SU-DHL-6 (cell line): Measurements from ENCODE around the gene PRND.

Experiments used
- H2AFZ ChIP-seq: fragments of 200-600 bp; sonication (generic); 2 replicates; pipeline ENCODE4 v1.6.1; 2014; ENCODE audit warnings: low read depth, mild to moderate bottlenecking, moderate library complexity, mixed read lengths, antibody characterized with exemption, low read length; ENCODE audit not compliant: severe bottlenecking
- H3F3A ChIP-seq: fragments of 200-600 bp; shearing (Covaris generic); 2 replicates; pipeline ENCODE4 v1.6.0; 2016; ENCODE audit warnings: antibody characterized with exemption, mild to moderate bottlenecking; ENCODE audit not compliant: insufficient read depth
- H3K27ac ChIP-seq: fragments of 200-600 bp; sonication (generic); 2 replicates; pipeline ENCODE4 v1.5.1; 2016; ENCODE audit warnings: low read depth, mild to moderate bottlenecking, low read length, moderate library complexity, mixed read lengths
- H3K27me3 ChIP-seq: fragments of 200-600 bp; sonication (generic), shearing (Covaris generic); 2 replicates; pipeline ENCODE4 v1.6.0; 2014; ENCODE audit warnings: mild to moderate bottlenecking, low read length
- H3K36me3 ChIP-seq: fragments of 200-600 bp; sonication (generic); 2 replicates; pipeline ENCODE4 v1.6.1; 2014; ENCODE audit warnings: mild to moderate bottlenecking, low read length, mixed read lengths
- H3K4me2 ChIP-seq: fragments of 300-600, 200-600 bp; shearing (Covaris generic), sonication (generic); 2 replicates; pipeline ENCODE4 v1.6.0; 2014; ENCODE audit warnings: low read length, low read depth, mild to moderate bottlenecking; ENCODE audit not compliant: poor library complexity, severe bottlenecking
- H3K4me3 ChIP-seq: fragments of 200-600 bp; sonication (generic); 2 replicates; pipeline ENCODE4 v1.5.1; 2014; ENCODE audit warnings: antibody characterized with exemption, low read length, mild to moderate bottlenecking, mixed read lengths; ENCODE audit not compliant: insufficient read depth, poor library complexity, severe bottlenecking
- H3K79me2 ChIP-seq: fragments of 200-600 bp; sonication (generic); 2 replicates; pipeline ENCODE4 v1.6.1; 2014; ENCODE audit warnings: mild to moderate bottlenecking, low read length, moderate library complexity; ENCODE audit not compliant: insufficient read depth
- H3K9ac ChIP-seq: fragments of 200-600 bp; sonication (generic); 2 replicates; pipeline ENCODE4 v1.7.0; 2014; ENCODE audit warnings: mild to moderate bottlenecking, low read length
- H3K9me2 ChIP-seq: fragments of 200-600 bp; sonication (generic); replicated peaks from 2 replicates; pipeline ENCODE4 v1.6.1; 2014; ENCODE audit warnings: low read length; ENCODE audit not compliant: insufficient read depth
- H3K9me3 ChIP-seq: fragments of 200-600 bp; sonication (generic); 2 replicates; pipeline ENCODE4 v1.6.1; 2014; ENCODE audit warnings: low read length, mixed read lengths; ENCODE audit not compliant: insufficient read depth
- H4K20me1 ChIP-seq: fragments of 200-600 bp; sonication (generic); 2 replicates; pipeline ENCODE4 v1.6.1; 2014; ENCODE audit warnings: low read depth, mild to moderate bottlenecking, antibody characterized with exemption, low read length, moderate library complexity, mixed read lengths
- CTCF ChIP-seq: fragments of 200-600 bp; sonication (generic); IDR thresholded peaks from one replicate; pipeline ENCODE4 v1.5.1; 2017; ENCODE audit warnings: antibody characterized with exemption, mild to moderate bottlenecking, low read length, moderate library complexity; ENCODE audit not compliant: insufficient read depth, poor library complexity, severe bottlenecking
- EZH2phosphoT487 ChIP-seq: fragments of 200-600 bp; sonication (generic), shearing (Covaris generic); conservative IDR thresholded peaks from 2 replicates; pipeline ENCODE4 v1.6.1; 2018; ENCODE audit warnings: mild to moderate bottlenecking, antibody characterized with exemption, low read length, moderate library complexity, mixed read lengths

PRND gene

GRCh38 chr20:4766631-4767030, 44.9 kb downstream of the PRND start:
- Histone ChIP-seq H3K9me3 (peaks cover 2% of the 10 kb centered on the region; the same call in 1 of the 2 replicates), H3F3A (no peaks in the 10 kb centered on the region), H3K79me2 (no peaks in the 10 kb centered on the region), H3K36me3 (no peaks in the 10 kb centered on the region), H3K9ac (no peak overlapping the region), H4K20me1 (no peaks in the 10 kb centered on the region), H3K27ac (no peak overlapping the region), H3K4me2 (no peak overlapping the region), H2AFZ (no peak overlapping the region), H3K9me2 (no peaks in the 10 kb centered on the region), H3K4me3 (no peak overlapping the region), H3K27me3 (no peaks in the 10 kb centered on the region)
- TF ChIP-seq EZH2phosphoT487 (no peak), CTCF (no peak)

- Histone ChIP-seq H3K9ac (no peak overlapping the region), H3K9me2 (no peaks in the 10 kb centered on the region), H3K27me3 (no peaks in the 10 kb centered on the region), H4K20me1 (no peaks in the 10 kb centered on the region), H2AFZ (no peak overlapping the region), H3F3A (no peaks in the 10 kb centered on the region), H3K4me2 (no peak overlapping the region), H3K9me3 (peaks cover 7% of the 10 kb centered on the region; the same call in 1 of the 2 replicates), H3K4me3 (no peak overlapping the region), H3K36me3 (no peaks in the 10 kb centered on the region), H3K27ac (no peak overlapping the region), H3K79me2 (no peaks in the 10 kb centered on the region)
- TF ChIP-seq CTCF (no peak), EZH2phosphoT487 (no peak)
These were observed 45.4 kb downstream of the PRND start for GRCh38 chr20:4767084-4767483.

- Histone ChIP-seq H3K79me2 (no peaks in the 10 kb centered on the region), H3K27me3 (no peaks in the 10 kb centered on the region), H3K36me3 (no peaks in the 10 kb centered on the region), H2AFZ (no peak overlapping the region), H4K20me1 (no peaks in the 10 kb centered on the region), H3K9me3 (peaks cover 21% of the 10 kb centered on the region; the same call in 1 of the 2 replicates), H3K9ac (no peak overlapping the region), H3K4me2 (no peak overlapping the region), H3K9me2 (no peaks in the 10 kb centered on the region), H3F3A (no peaks in the 10 kb centered on the region), H3K27ac (no peak overlapping the region), H3K4me3 (no peak overlapping the region)
- no peak for TF ChIP-seq EZH2phosphoT487
- TF ChIP-seq CTCF = no peak
These were observed 47.6 kb downstream of the PRND start for GRCh38 chr20:4769328-4769727.

- no peak overlapping the region for H3K9ac ChIP-seq
- H3F3A ChIP-seq = no peaks in the 10 kb centered on the region
- H3K27ac ChIP-seq = no peak overlapping the region
- H4K20me1 ChIP-seq = no peaks in the 10 kb centered on the region
- no peaks in the 10 kb centered on the region for H3K36me3 ChIP-seq
- H2AFZ ChIP-seq = no peak overlapping the region
- H3K9me2 ChIP-seq = no peaks in the 10 kb centered on the region
- H3K4me3 ChIP-seq = no peak overlapping the region
- peaks cover 21% of the 10 kb centered on the region; the same call in 1 of the 2 replicates for H3K9me3 ChIP-seq
- H3K79me2 ChIP-seq = no peaks in the 10 kb centered on the region
- H3K27me3 ChIP-seq = no peaks in the 10 kb centered on the region
- H3K4me2 ChIP-seq = no peak overlapping the region
- TF ChIP-seq CTCF = no peak
- no peak for TF ChIP-seq EZH2phosphoT487
These were observed 48.3 kb downstream of the PRND start for GRCh38 chr20:4770026-4770425.
